ENCODE measurements around the gene SUMO4.

GRCh38 chr6:149448821-149449453 is 48.9 kb downstream of the SUMO4 start:
- TF ChIP-seq CTCF (tag by site-specific recombination; IDR thresholded peaks at IDR 0.05) (no peak), ZSCAN16 (tag by site-specific recombination; IDR thresholded peaks at IDR 0.05) (no peak), ZNF274 (IDR thresholded peaks at IDR 0.05; ENCODE audit: low read length) (no peak), ZNF274 (tag by site-specific recombination; IDR thresholded peaks at IDR 0.05; ENCODE audit: borderline replicate concordance) (no peak), ZBTB1 (tag by site-specific recombination; IDR thresholded peaks at IDR 0.05) (no peak), ZNF138 (tag by site-specific recombination; IDR thresholded peaks at IDR 0.05; ENCODE audit: borderline replicate concordance) (no peak), ZNF449 (tag by site-specific recombination; IDR thresholded peaks at IDR 0.05) (no peak), ZNF514 (tag by site-specific recombination; IDR thresholded peaks at IDR 0.05) (no peak), ZBTB26 (tag by site-specific recombination; optimal IDR thresholded peaks at IDR 0.05) (no peak), TRIM28 (IDR thresholded peaks at IDR 0.05; ENCODE audit: borderline replicate concordance, low read length) (no peak)
